GM21381 (cell line): ENCODE measurements around the gene IGDCC3.
"Not testable (repeated sequence)": the region's sequence is repeated elsewhere in the genome, so short reads cannot be mapped to it uniquely, and the experiment has no call there.

Source experiments
- ATAC-seq: cut with Tn5 transposase; IDR thresholded peaks from one replicate; pipeline ENCODE4 v1.9.1; 2021; ENCODE audit warnings: mild to moderate bottlenecking, moderate library complexity; ENCODE audit not compliant: unreplicated experiment

The IGDCC3 gene

GRCh38 chr15:65371976-65372786, 5.6 kb downstream of the IGDCC3 start:
- ATAC-seq: no peak

DNA sequence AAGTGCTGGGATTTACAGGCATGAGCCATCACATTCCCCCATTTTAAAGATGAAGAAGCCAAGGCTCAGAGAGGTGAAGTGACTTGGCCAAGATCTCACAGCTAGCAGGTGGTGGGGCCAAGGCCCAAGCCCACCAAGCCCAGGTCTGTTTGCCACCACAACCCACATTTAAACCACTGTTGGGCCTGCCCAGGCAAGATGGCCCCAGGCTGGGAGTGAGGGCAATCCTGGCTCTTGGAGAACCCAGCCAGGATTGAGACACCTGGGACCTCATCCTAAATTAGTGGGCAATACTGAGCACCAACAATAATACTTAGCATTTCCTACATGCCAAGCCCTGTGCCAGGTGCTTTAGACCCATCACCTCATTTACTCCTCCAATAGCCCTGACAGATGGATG, 6.9 kb downstream of the IGDCC3 start:
- ATAC-seq: no peak

- no peak for ATAC-seq
Observed at GRCh38 chr15:65369651-65370050, 8.2 kb downstream of the IGDCC3 start.

GRCh38 chr15:65369212-65369547, 8.6 kb downstream of the IGDCC3 start:
- ATAC-seq: no peak

GRCh38 chr15:65368302-65369211, 9.2 kb downstream of the IGDCC3 start:
- no peak for ATAC-seq

DNA sequence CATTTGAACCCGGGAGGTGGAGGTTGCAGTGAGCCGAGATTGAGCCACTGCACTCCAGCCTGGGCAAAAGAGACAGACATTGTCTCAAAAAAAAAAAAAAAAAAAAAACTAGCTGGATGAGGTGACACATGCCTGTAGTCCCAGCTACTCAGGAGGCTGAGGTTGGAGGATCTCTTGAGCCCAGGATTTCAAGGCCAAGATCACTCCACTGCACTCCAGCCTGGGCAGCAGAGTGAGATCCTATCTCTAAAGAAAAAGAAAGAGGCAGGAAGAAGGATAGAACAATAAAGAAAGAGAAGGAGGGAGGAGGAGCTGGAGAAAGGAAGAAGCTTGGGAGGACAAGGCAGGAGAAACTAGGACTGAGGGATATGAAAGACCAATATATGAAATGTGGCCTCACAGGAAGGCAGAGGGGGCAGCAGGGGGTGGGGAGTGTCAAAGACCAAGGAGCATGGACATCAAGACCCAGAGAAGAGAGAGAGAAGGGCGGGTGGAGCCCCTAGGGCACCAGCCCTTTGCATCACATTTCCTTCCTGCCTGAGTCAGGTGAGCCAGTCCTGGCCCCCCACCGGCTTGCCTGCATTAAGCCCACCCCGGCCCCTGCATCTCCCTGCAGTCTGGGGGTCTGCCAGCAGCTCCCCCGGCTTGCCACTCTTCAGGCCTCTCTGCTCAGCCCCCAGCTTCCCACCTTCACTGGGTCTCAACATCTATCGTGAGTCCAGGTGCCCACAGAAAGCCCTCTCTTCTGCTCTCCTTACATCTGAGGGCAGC, 11.5 kb downstream of the IGDCC3 start:
- no peak for ATAC-seq

GRCh38 chr15:65365229-65365628, 12.6 kb downstream of the IGDCC3 start:
- no peak for ATAC-seq

- no peak for ATAC-seq
Observed at GRCh38 chr15:65363766-65364165, 14.0 kb downstream of the IGDCC3 start.

DNA sequence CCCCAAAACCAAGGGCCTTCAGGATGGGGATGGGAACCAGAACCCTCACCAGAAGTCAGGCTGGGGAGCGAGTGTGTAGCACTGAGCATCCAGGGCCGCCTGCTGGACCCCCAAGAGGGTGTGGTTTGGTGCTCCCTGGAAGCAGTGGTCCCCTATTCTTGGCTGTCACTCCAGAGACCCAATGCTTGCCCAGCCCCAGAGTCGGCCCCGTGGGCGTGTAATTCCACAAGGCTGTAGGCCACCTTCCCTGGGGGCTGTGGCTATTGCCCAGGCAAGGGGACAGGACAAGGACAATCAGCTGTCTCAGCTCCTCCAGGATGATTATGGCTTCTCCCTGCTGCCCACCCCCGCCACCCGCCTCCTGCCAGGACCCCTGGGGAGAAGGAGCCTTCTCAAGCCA, 14.5 kb downstream of the IGDCC3 start:
- ATAC-seq: no peak

DNA sequence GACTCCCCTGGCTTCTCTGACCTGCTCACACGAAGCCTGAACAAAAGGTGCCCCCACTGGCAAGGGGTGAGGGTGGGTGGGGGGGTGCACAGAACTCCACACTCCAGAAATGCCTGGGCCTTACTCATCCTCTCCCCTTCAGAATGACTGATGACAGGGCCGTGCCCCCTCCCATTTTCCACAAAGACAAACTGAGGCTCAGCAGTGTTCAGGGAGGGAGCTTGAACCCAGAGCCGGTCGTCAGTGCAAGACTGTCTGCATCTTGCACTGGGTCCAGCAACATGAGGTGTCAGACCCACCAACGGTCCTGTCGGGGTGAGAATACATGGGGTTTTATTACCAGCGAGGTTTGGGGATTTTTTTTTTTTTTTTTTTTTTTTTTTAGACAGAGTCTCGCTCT, 15.3 kb downstream of the IGDCC3 start:
- no peak for ATAC-seq

- ATAC-seq: no peak
Observed at GRCh38 chr15:65361708-65362459, 15.9 kb downstream of the IGDCC3 start.

DNA sequence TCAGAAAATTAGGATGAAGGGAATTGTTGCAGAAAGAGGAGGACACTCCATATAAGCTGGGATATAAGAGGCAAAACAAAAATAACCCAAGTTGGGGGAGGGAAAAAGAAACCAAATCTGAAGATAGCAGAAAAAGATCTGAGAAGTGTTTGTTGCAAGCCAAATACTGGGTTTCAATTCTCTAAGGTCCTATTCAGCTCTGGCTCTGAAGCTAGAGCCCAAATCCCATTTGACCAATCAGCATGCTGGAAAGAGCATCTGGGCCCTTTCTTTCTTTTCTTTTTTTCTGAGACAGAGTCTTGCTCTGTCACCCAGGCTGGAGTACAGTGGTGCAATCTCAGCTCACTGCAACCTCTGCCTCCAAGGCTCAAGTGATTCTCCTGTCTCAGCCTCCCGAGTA, 17.3 kb downstream of the IGDCC3 start:
- no peak for ATAC-seq

GRCh38 chr15:65355988-65356353, 21.8 kb downstream of the IGDCC3 start:
- no peak for ATAC-seq

GRCh38 chr15:65355173-65355987, 22.4 kb downstream of the IGDCC3 start:
- ATAC-seq: no peak

DNA sequence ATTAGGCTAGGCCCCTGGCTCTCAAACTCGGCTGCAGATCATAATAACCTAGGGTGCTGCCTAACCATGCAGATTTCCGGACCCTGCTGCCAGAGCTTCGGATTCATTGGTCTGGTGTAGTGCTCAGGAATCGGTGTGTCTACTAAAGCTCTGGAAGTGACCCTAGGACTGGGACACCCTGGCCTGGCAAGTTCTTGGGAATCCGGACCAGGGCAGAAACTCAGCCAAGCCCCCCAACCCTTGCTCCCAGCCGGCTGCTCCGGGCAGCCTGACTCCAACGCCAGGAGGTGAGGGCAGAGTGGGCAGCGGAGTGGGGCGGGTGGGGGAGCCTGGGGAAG, 23.0 kb downstream of the IGDCC3 start:
- ATAC-seq: no peak

DNA sequence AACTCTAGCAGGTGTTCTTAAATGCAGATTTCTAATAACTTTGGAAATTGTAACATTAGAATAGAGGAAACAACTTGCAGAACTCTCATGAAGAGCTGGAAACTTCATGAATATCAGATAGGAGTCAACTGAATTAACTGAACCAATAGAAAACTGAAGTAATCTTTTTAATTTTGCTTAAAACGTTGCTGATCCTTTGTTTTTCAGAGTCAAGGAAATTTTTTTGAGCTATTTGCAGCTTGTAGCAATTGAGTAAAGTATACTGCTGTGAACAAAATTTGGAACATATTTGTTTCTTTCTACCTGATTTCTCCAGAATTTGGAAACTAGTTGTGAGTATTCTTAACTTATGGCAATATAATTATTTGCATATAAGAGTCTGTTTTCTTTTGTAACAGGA, 25.8 kb downstream of the IGDCC3 start:
- ATAC-seq: not testable (repeated sequence)

- no peak for ATAC-seq
Observed at GRCh38 chr15:65349338-65349737, 28.5 kb downstream of the IGDCC3 start.

DNA sequence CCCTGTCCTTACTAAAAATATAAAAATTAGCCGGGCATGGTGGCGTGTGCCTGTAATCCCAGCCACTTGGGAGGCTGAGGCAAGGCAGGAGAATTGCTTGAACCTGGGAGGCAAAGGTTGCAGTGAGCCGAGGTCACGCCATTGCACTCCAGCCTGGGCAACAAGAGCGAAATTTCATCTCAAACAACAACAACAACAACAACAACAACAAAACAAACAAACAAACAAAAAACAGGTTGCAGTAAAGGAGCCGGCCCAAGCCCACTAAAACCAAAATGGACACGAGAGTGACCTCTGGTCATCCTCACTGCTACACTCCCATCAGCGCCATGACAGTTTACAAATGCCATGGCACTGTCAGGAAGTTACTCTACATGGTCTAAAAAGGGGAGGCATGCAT, 30.0 kb downstream of the IGDCC3 start:
- not testable (repeated sequence) for ATAC-seq

DNA sequence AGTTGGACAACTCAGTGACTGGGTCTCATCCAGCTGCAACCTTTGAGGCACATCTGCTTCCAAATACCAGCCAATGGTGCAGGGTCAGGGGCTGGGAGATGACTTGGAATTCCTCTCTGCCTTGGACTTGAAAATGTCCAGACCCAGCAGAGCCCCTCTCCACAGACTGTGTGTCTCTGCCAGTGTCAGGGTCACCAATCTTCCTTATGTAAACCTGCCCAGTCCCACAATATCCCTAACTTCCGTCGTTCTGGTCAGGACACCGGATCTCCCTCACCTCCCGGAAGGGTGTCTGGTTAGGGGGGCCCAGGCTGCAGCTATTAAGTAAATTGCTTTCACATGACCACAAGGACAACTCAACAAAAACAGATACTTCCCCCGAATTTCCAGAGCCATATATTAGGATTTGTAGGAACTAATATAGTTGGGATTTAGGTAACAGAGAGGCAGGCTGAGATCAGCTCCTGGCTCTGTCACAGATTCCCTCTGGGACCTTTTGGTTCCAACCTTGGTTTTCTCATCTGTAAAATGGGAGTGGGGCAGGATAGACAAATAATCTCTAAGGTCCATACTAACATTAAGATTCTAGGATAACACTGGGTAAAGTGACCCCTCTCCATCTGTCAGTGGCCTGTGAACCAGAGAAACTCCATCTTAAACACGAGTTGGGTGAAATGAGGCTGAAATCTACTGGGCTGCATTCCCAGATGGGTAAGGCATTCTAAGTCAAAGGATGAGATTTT, 30.8 kb downstream of the IGDCC3 start:
- ATAC-seq: no peak
